Neuronal stem cell (in vitro differentiated cells): ENCODE results near the gene PLCH1.

Source experiments
- DNase-seq: peaks from one replicate; pipeline ENCODE4 v3.0.0-alpha.2; 2013; ENCODE audit warnings: low spot score
- H2AFZ ChIP-seq: one replicate; pipeline ENCODE4 v1.6.1; 2013; ENCODE audit warnings: mild to moderate bottlenecking, low read length, inconsistent platforms
- H2AK5ac ChIP-seq: 2 replicates; pipeline ENCODE4 v1.6.1; 2013; ENCODE audit warnings: low read depth, mild to moderate bottlenecking, inconsistent platforms, low read length, moderate library complexity, mixed read lengths
- H2BK120ac ChIP-seq: 2 replicates; pipeline ENCODE4 v1.6.1; 2013; ENCODE audit warnings: low read depth, mild to moderate bottlenecking, inconsistent platforms, low read length, moderate library complexity, mixed read lengths
- H2BK12ac ChIP-seq: one replicate; pipeline ENCODE4 v1.6.1; 2013; ENCODE audit warnings: low read length, inconsistent platforms
- H2BK15ac ChIP-seq: 2 replicates; pipeline ENCODE4 v1.6.1; 2013; ENCODE audit warnings: mild to moderate bottlenecking, low read length, inconsistent platforms, mixed read lengths
- H2BK5ac ChIP-seq: one replicate; pipeline ENCODE4 v1.6.1; 2013; ENCODE audit warnings: inconsistent platforms, mild to moderate bottlenecking, low read length, moderate library complexity
- H3K14ac ChIP-seq: one replicate; pipeline ENCODE4 v1.6.1; 2013; ENCODE audit warnings: low read length, inconsistent platforms
- H3K18ac ChIP-seq: 2 replicates; pipeline ENCODE4 v1.6.1; 2013; ENCODE audit warnings: low read length, inconsistent platforms
- H3K23ac ChIP-seq: 2 replicates; pipeline ENCODE4 v1.6.1; 2013; ENCODE audit warnings: low read depth, mild to moderate bottlenecking, mixed read lengths, low read length, inconsistent platforms; ENCODE audit not compliant: poor library complexity
- H3K27ac ChIP-seq: replicated peaks from 3 replicates; pipeline ENCODE4 v1.5.1; 2013; ENCODE audit warnings: low read length, inconsistent platforms
- H3K27me3 ChIP-seq, 3 experiments: 2 replicates each; pipeline ENCODE4 v1.6.1; 2013; ENCODE audit warnings: low read length in 3 of 3, mild to moderate bottlenecking in 2 of 3, inconsistent platforms in 1 of 3, low read depth in 1 of 3, mixed read lengths in 1 of 3, moderate library complexity in 1 of 3; ENCODE audit not compliant: control insufficient read depth in 3 of 3, insufficient read depth in 3 of 3
- H3K36me3 ChIP-seq, 2 donors: replicated peaks in 1 of 2; 2 replicates each; pipeline ENCODE4 v1.6.1; 2013; ENCODE audit warnings: low read length in 2 of 2; ENCODE audit not compliant: control insufficient read depth in 2 of 2, insufficient read depth in 2 of 2
- H3K4ac ChIP-seq: 2 replicates; pipeline ENCODE4 v1.6.1; 2013; ENCODE audit warnings: inconsistent platforms, mild to moderate bottlenecking, low read length, moderate library complexity
- H3K4me1 ChIP-seq, 2 donors: 1 replicate in 1 of 2; 2 replicates in 1 of 2; pipeline ENCODE4 v1.6.1; 2013; ENCODE audit warnings: low read length in 2 of 2, low read depth in 1 of 2; ENCODE audit not compliant: control insufficient read depth in 2 of 2, insufficient read depth in 1 of 2
- H3K4me2 ChIP-seq: one replicate; pipeline ENCODE4 v1.6.1; 2013; ENCODE audit warnings: mild to moderate bottlenecking, low read length, inconsistent platforms; ENCODE audit not compliant: insufficient read depth, poor library complexity, severe bottlenecking
- H3K4me3 ChIP-seq, 2 donors: 2 replicates each; pipeline ENCODE4 v1.5.1; 2013; ENCODE audit warnings: low read length in 2 of 2, mild to moderate bottlenecking in 2 of 2, inconsistent platforms in 1 of 2, moderate library complexity in 1 of 2
- H3K79me1 ChIP-seq: one replicate; pipeline ENCODE4 v1.6.1; 2013; ENCODE audit warnings: low read depth, mild to moderate bottlenecking, inconsistent platforms, low read length, moderate library complexity
- H3K9ac ChIP-seq: one replicate; pipeline ENCODE4 v1.6.1; 2013; ENCODE audit warnings: mild to moderate bottlenecking, low read depth, low read length, inconsistent platforms; ENCODE audit not compliant: poor library complexity
- H3K9me3 ChIP-seq, 2 donors: replicated peaks in 1 of 2; 2 replicates each; pipeline versions ENCODE3 to v1.6.1; 2013; ENCODE audit warnings: low read length in 2 of 2, mild to moderate bottlenecking in 2 of 2, inconsistent platforms in 1 of 2, low read depth in 1 of 2, mixed read lengths in 1 of 2, moderate library complexity in 1 of 2; ENCODE audit not compliant: control insufficient read depth in 2 of 2, insufficient read depth in 1 of 2
- H4K8ac ChIP-seq: one replicate; pipeline ENCODE4 v1.6.1; 2013; ENCODE audit warnings: low read depth, mild to moderate bottlenecking, inconsistent platforms, low read length, moderate library complexity
- H4K91ac ChIP-seq: one replicate; pipeline ENCODE4 v1.6.1; 2013; ENCODE audit warnings: low read length, low read depth, mild to moderate bottlenecking, inconsistent platforms; ENCODE audit not compliant: poor library complexity
- WGBS, 2 donors: extraction: QIAGEN DNeasy Blood & Tissue Kit; methylation state at CpG; one replicate each; pipeline ENCODE4 v1.1.7; 2013; ENCODE audit warnings: missing lambda C conversion rate in 2 of 2, mixed read lengths in 1 of 2; ENCODE audit not compliant: insufficient read length in 2 of 2, insufficient replicate concordance in 1 of 2; ENCODE audit errors: extremely low coverage in 2 of 2; 5-methylcytosine and 5-hydroxymethylcytosine counted together

The PLCH1 gene

DNA sequence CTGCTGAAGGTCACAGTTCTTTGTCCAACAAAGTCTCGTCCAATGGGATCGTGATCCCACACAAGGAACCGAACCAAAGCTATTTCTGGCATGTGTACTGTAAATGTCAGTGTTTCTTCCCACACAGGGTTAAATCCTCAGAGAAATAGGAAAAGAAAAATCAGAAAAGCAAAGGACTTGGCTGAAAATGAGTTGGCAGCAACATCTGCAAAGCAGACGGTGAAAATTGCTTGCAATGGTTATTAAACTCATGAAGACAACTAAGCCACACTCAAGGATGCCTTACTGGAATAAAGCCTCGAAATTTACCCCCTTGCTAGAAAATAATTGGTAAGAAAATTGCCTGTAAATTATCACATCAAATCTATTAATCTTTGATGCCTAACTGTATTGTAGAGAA is 256.2 kb downstream of the PLCH1 start:
- no CpG with 5 or more reads among the region's 5 CpGs for WGBS, 2 donors
- H3K4me2 ChIP-seq, result no peak overlapping the region
- no peak overlapping the region for H3K27ac ChIP-seq
- H3K4me3 ChIP-seq, result no peak overlapping the region
- H2BK5ac ChIP-seq, result no peak overlapping the region
- no peak overlapping the region for H3K9ac ChIP-seq
- H3K9me3 ChIP-seq, result peaks cover 0 to 11% of the 10 kb centered on the region in 2 donors
- no peak overlapping the region for H2AFZ ChIP-seq
- no peak overlapping the region for H2BK12ac ChIP-seq
- no peaks in the 10 kb centered on the region for H3K4me1 ChIP-seq
- no peak overlapping the region for H3K18ac ChIP-seq
- H3K27me3 ChIP-seq, result no peaks in the 10 kb centered on the region
- H3K23ac ChIP-seq, result no peak overlapping the region
- H2BK120ac ChIP-seq, result no peak overlapping the region
- no peak overlapping the region for H3K14ac ChIP-seq
- no peak for DNase-seq
- H2BK15ac ChIP-seq, result no peak overlapping the region
- H3K4ac ChIP-seq, result no peak overlapping the region
- H4K8ac ChIP-seq, result no peak overlapping the region
- H4K91ac ChIP-seq, result no peak overlapping the region
- no peaks in the 10 kb centered on the region for H3K79me1 ChIP-seq
- no peak overlapping the region for H2AK5ac ChIP-seq
- H3K36me3 ChIP-seq, result peaks cover 7 to 97% of the 10 kb centered on the region in 2 donors

DNA sequence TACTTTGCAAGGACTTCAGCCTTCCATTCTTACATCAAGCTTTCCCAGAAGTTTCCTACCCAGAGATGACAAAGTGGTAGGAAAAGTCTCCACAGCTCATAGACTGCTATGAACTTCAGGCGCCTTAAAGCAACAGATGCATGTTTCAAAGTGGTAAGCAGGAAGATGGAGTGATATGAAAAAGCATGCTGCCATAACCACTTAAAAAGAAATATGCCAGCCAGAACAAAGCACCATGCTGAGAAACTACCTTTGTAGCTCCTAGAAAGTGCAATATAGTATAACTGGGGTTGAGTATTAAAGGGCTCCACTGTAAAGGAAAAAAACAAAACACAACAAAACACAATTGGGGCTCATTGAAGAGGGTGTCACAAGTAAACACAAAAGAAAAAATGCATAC is 259.0 kb downstream of the PLCH1 start:
- H2BK120ac ChIP-seq, result no peak overlapping the region
- H2BK15ac ChIP-seq, result no peak overlapping the region
- no peak overlapping the region for H3K23ac ChIP-seq
- no peak overlapping the region for H2BK5ac ChIP-seq
- H2AFZ ChIP-seq, result no peak overlapping the region
- H4K91ac ChIP-seq, result no peak overlapping the region
- no peak overlapping the region for H3K4ac ChIP-seq
- no peaks in the 10 kb centered on the region for H3K4me1 ChIP-seq
- no peaks in the 10 kb centered on the region for H3K27me3 ChIP-seq
- peaks cover 6 to 97% of the 10 kb centered on the region in 2 donors for H3K36me3 ChIP-seq
- H3K79me1 ChIP-seq, result no peaks in the 10 kb centered on the region
- H2BK12ac ChIP-seq, result no peak overlapping the region
- H3K27ac ChIP-seq, result no peak overlapping the region
- no peak overlapping the region for H3K14ac ChIP-seq
- DNase-seq, result no peak
- H3K18ac ChIP-seq, result no peak overlapping the region
- H3K9me3 ChIP-seq, result peaks cover 0 to 10% of the 10 kb centered on the region in 2 donors
- H2AK5ac ChIP-seq, result no peak overlapping the region
- no peak overlapping the region for H4K8ac ChIP-seq
- no peak overlapping the region for H3K4me2 ChIP-seq
- no peak overlapping the region for H3K9ac ChIP-seq
- H3K4me3 ChIP-seq, result no peak overlapping the region
- WGBS, 2 donors, result no CpG with 5 or more reads among the region's 1 CpG

DNA sequence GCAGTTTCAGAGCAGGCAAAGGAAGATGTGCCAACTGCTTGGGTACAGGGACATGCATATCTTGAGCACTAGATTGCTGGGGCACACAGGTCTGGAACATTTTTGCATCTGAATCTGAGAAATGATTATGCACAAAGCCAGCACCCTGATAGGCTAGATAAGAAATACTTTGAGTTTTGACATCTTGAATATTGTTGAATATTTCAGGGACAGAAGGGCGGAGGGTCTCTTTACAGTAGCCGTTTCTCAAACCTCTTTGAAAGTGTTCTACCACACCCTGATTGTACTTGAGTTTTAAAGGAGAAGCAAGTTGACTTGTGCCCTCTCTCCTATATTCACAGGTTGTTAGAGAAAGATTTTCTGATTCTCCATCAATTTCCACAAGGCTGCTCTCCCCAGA is 263.3 kb downstream of the PLCH1 start:
- no peak overlapping the region for H3K23ac ChIP-seq

DNA sequence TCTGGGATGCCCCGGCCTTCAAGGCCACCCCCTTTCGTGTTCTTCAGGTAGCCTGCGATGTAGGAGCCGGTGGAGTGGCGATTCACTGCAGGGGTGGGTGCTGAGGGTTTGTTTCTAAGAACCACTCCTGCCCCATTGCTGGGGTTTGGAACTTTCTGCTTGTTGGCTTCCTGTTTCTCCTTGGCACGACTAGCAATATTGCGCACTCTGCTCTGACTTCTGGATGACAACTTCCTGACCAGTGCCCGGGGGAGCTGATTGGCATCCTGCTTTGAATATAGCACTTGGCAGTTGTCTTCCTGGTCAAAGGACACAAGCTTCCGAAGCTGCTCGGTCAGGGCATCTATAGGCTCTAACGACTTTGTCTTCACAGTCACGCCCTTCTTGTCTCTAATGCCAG is 263.8 kb downstream of the PLCH1 start:
- H2BK5ac ChIP-seq, result no peak overlapping the region
- H3K4me3 ChIP-seq, result no peak overlapping the region
- no peak overlapping the region for H2BK15ac ChIP-seq
- no peaks in the 10 kb centered on the region for H3K27me3 ChIP-seq
- H3K27ac ChIP-seq, result no peak overlapping the region
- no peak overlapping the region for H3K9ac ChIP-seq
- WGBS, 2 donors, result no CpG with 5 or more reads among the region's 12 CpGs
- no peak overlapping the region for H2AK5ac ChIP-seq
- no peaks in the 10 kb centered on the region for H3K4me1 ChIP-seq
- H3K14ac ChIP-seq, result no peak overlapping the region
- peaks cover 4 to 87% of the 10 kb centered on the region in 2 donors for H3K36me3 ChIP-seq
- no peak overlapping the region for H3K23ac ChIP-seq
- no peak for DNase-seq
- H3K4ac ChIP-seq, result no peak overlapping the region
- no peaks in the 10 kb centered on the region for H3K79me1 ChIP-seq
- H2BK120ac ChIP-seq, result no peak overlapping the region
- no peak overlapping the region for H2BK12ac ChIP-seq
- H3K4me2 ChIP-seq, result no peak overlapping the region
- no peak overlapping the region for H3K18ac ChIP-seq
- H3K9me3 ChIP-seq, result peaks cover 0 to 26% of the 10 kb centered on the region in 2 donors
- H4K8ac ChIP-seq, result no peak overlapping the region
- H2AFZ ChIP-seq, result no peak overlapping the region
- no peak overlapping the region for H4K91ac ChIP-seq

More for the DNA sequence above, 263.3 kb downstream of the PLCH1 start:
- WGBS, 2 donors, result no CpG with 5 or more reads among the region's 2 CpGs
- Histone ChIP-seq H4K8ac (no peak overlapping the region), H2BK120ac (no peak overlapping the region), H3K4me1 (no peaks in the 10 kb centered on the region), H2BK5ac (no peak overlapping the region), H2BK12ac (no peak overlapping the region), H3K27ac (no peak overlapping the region), H2BK15ac (no peak overlapping the region), H3K4me3 (no peak overlapping the region), H2AK5ac (no peak overlapping the region), H3K36me3 (peaks cover 4 to 89% of the 10 kb centered on the region in 2 donors), H3K18ac (no peak overlapping the region), H4K91ac (no peak overlapping the region), H3K9ac (no peak overlapping the region), H3K79me1 (no peaks in the 10 kb centered on the region), H3K27me3 (no peaks in the 10 kb centered on the region), H3K14ac (no peak overlapping the region), H3K4me2 (no peak overlapping the region), H2AFZ (no peak overlapping the region), H3K4ac (no peak overlapping the region), H3K9me3 (peaks cover 0 to 21% of the 10 kb centered on the region in 2 donors)
- no peak for DNase-seq
